Heart right ventricle (tissue), 16 donors: ENCODE measurements around the gene CFDP1. TPM values are rescaled to one million over a fixed set of nuclear protein-coding genes. Genes with fewer than 3 reads are reported as not detected.

Source experiments
- ATAC-seq, 8 donors: fragments of 200-7000 bp; cut with Tn5 transposase; one replicate each; pipeline ENCODE4 v1.9.1; 2020; ENCODE audit warnings: mild to moderate bottlenecking in 8 of 8, moderate library complexity in 8 of 8, moderate number of reproducible peaks in 1 of 8
- DNase-seq, 2 donors: peaks; one replicate each; pipeline ENCODE4 v3.0.0-alpha.2; 2020
- H3K27ac ChIP-seq, 10 donors: fragments of 200-600 bp; sonication (generic) in 2 of 10; one replicate each; pipeline versions ENCODE4 v1.5.0 to v1.8.0; 2020 to 2022; ENCODE audit warnings: mild to moderate bottlenecking in 3 of 10
- H3K27me3 ChIP-seq, 7 donors: fragments of 200-600 bp; one replicate each; pipeline ENCODE4 v1.8.0; 2021 to 2022; ENCODE audit warnings: mild to moderate bottlenecking in 2 of 7
- H3K36me3 ChIP-seq, 9 donors: fragments of 200-600 bp; sonication (generic) in 1 of 9; one replicate each; pipeline versions ENCODE4 v1.5.0 to v1.8.0; 2020 to 2022; ENCODE audit warnings: mild to moderate bottlenecking in 2 of 9
- H3K4me1 ChIP-seq, 9 donors: fragments of 200-600 bp; sonication (generic) in 1 of 9; one replicate each; pipeline versions ENCODE4 v1.5.0 to v1.8.0; 2020 to 2022; ENCODE audit warnings: mild to moderate bottlenecking in 4 of 9
- H3K4me3 ChIP-seq, 10 donors: fragments of 200-600 bp; sonication (generic) in 2 of 10; one replicate each; pipeline versions ENCODE4 v1.5.0 to v1.8.0; 2020 to 2022; ENCODE audit warnings: mild to moderate bottlenecking in 7 of 10, moderate library complexity in 2 of 10
- H3K9me3 ChIP-seq, 11 donors: fragments of 200-600 bp in 10 of 11; sonication (generic) in 2 of 11; one replicate each; pipeline versions ENCODE4 v1.5.0 to v1.8.0; 2013 to 2022; ENCODE audit warnings: mild to moderate bottlenecking in 2 of 11, control low read depth in 1 of 11, moderate library complexity in 1 of 11
- CTCF ChIP-seq, 9 donors: fragments of 200-600 bp; sonication (generic) in 2 of 9; IDR thresholded peaks; one replicate each; pipeline versions ENCODE4 v1.5.0 to v1.8.0; 2021 to 2022; ENCODE audit warnings: antibody characterized with exemption in 9 of 9, mild to moderate bottlenecking in 5 of 9, moderate library complexity in 1 of 9
- WGBS, 2 donors: extraction: QIAGEN DNeasy Blood & Tissue Kit; methylation state at CpG; one replicate each; pipeline ENCODE4 v1.1.7; 2013; ENCODE audit warnings: inconsistent platforms in 1 of 2; 5-methylcytosine and 5-hydroxymethylcytosine counted together
- intact Hi-C, 10 donors: fragments of 100-400 bp; cut with DNase I; formaldehyde crosslinking; loops; one replicate each; pipeline versions ENCODE4 v1.11.1 to v1.14.2; 2022
- polyA plus RNA-seq, 2 donors: library from polyadenylated mRNA; stranded (reverse); fragments of 200-250 nt; gene quantifications; one replicate each; pipeline ENCODE4 v1.2.3, GENCODE V29; 2013
- total RNA-seq, 10 donors: library from RNA; stranded (reverse); fragmentation: NEBNext Ultra II Directional in 3 of 10; extraction: Animal tissue kit (Norgen Biotek cat#: 25700) in 3 of 10; gene quantifications; one replicate each; pipeline versions ENCODE4 v1.2.1 to v1.2.4, GENCODE V29; 2021 to 2023
- donor health status: Arrhythmogenic right ventricular cardiomyopathy.
- donor health status: ischemic (EF 13 %, LVEDD 7.1; RV severe dilation, severe dysfunction).
- donor health status: healthy with polysubstance abuse.
- donor health status: DM: no; HTN: yes; CAD: no.
- donor health status: DM: no; HTN: no; CAD: no.
- donor health status: ischemic (EF 25% LVEDD 6.9; RV normal size, moderate dysfunction).
- donor health status: ischemic (EF 25% LVEDD 5.7; RV mildly dilated, moderate dysfunction).
- donor health status: healthy.
- donor health status: DM: yes; HTN: yes; CAD: no.
- donor health status: Ischemic cardiomyopathy.
- donor health status: ischemic (EF 35%, LVEDD 5.7; RV mildly dilated, moderate dysfunction).
- donor health status: nonischemic (EF 11% LVEDD 7.7; RV severe dilation, severe dysfunction).
- donor health status: DM: yes; HTN: yes; CAD: no.
- donor health status: PGD.
- donor health status: ischemic (EF 29% LVEDD 5.4; RV normal size, mild dysfunction).
- donor health status: nonischemic (EF 23%, LVEDD 6.1; RV moderate dilation, normal function).

Gene CFDP1
- total and polyA plus RNA-seq, 12 donors: 19.0 to 63.6 (median 25.0) TPM

DNA sequence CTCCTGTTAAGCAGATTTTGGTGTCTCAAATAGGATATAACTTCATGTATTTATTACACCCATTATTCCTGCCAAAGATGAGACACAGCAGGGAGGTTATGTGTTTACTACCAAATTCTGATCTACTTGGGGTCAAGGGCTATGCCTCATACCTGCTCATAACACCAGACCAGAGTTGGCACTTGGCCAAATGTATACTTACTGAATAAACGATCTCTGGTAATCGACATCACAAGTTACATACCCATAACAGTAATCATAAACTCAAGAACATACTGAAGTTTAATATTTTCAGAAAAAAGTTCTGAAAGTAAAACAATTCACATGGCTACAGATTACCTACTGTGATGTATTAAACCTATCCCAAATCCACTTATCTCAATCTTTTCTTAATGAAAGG is 28.3 kb upstream of the CFDP1 start:
- intact Hi-C loops: loop anchor here in 2 of 10 donors (5.0 to 10.0 kb wide), 2 partner anchors 264 to 267 kb away; no protein-coding TSS in a partner anchor
- Histone ChIP-seq H3K9me3 (no peaks in the 10 kb centered on the region), H3K36me3 (peaks cover 0 to 5% (median 0%) of the 10 kb centered on the region in 9 donors), H3K27me3 (no peaks in the 10 kb centered on the region), H3K27ac (no peak overlapping the region), H3K4me1 (peaks cover 0 to 60% (median 28%) of the 10 kb centered on the region in 9 donors), H3K4me3 (no peak overlapping the region)
- no peak for TF ChIP-seq CTCF (IDR thresholded peaks at IDR 0.05)
- ATAC-seq (no peak), DNase-seq (no peak)
- WGBS, 2 donors: 92% methylated on average over 2 of the region's 2 CpGs

- 26 to 32% methylated on average over 1 of the region's 1 CpG for WGBS, 2 donors
- H3K9me3 ChIP-seq: no peaks in the 10 kb centered on the region
Measured at GRCh38 chr16:75460446-75460845, 27.1 kb upstream of the CFDP1 start.

GRCh38 chr16:75459691-75460090 is 26.4 kb upstream of the CFDP1 start:
- Histone ChIP-seq H3K27ac (no peak overlapping the region), H3K36me3 (peaks cover 0 to 5% (median 0%) of the 10 kb centered on the region in 9 donors), H3K4me3 (no peak overlapping the region), H3K4me1 (peaks cover 0 to 68% (median 33%) of the 10 kb centered on the region in 9 donors), H3K9me3 (no peaks in the 10 kb centered on the region), H3K27me3 (no peaks in the 10 kb centered on the region)
- no peak for TF ChIP-seq CTCF (IDR thresholded peaks at IDR 0.05)
- WGBS, 2 donors: 94 to 95% methylated on average over 4 of the region's 4 CpGs
- no peak for ATAC-seq
- no peak for DNase-seq
- intact Hi-C loops: loop anchor here in 2 of 10 donors (5.0 to 10.0 kb wide), 2 partner anchors 262 to 265 kb away; no protein-coding TSS in a partner anchor

More at GRCh38 chr16:75460446-75460845, 27.1 kb upstream of the CFDP1 start:
- TF ChIP-seq CTCF (IDR thresholded peaks at IDR 0.05): no peak
- peaks cover 0 to 72% (median 38%) of the 10 kb centered on the region in 9 donors for H3K4me1 ChIP-seq
- no peak overlapping the region for H3K4me3 ChIP-seq
- H3K27ac ChIP-seq: no peak overlapping the region
- no peak for ATAC-seq
- no peaks in the 10 kb centered on the region for H3K27me3 ChIP-seq
- no peak for DNase-seq
- intact Hi-C loops: loop anchor here in 2 of 10 donors (5.0 to 10.0 kb wide), 2 partner anchors 263 to 266 kb away; no protein-coding TSS in a partner anchor
- H3K36me3 ChIP-seq: peaks cover 0 to 5% (median 0%) of the 10 kb centered on the region in 9 donors

- intact Hi-C loops: no loop called here
- no peak overlapping the region for H3K4me3 ChIP-seq
- peaks cover 0 to 69% (median 30%) of the 10 kb centered on the region in 9 donors for H3K4me1 ChIP-seq
- H3K27me3 ChIP-seq: no peaks in the 10 kb centered on the region
- H3K36me3 ChIP-seq: peaks cover 0 to 5% (median 0%) of the 10 kb centered on the region in 9 donors
- no peak overlapping the region for H3K27ac ChIP-seq
- TF ChIP-seq CTCF (IDR thresholded peaks at IDR 0.05): no peak
- 95 to 96% methylated on average over 2 of the region's 2 CpGs for WGBS, 2 donors
- ATAC-seq (no peak), DNase-seq (no peak)
- no peaks in the 10 kb centered on the region for H3K9me3 ChIP-seq
Measured at GRCh38 chr16:75458439-75458838, 25.1 kb upstream of the CFDP1 start.
